HepG2 (cell line): ENCODE data around the gene GPR65. TPM values are rescaled to one million over a fixed set of nuclear protein-coding genes. Genes with fewer than 3 reads are reported as not detected.
A peak's percentile ranks its signal among the peaks of the same experiment; 100 is the strongest.

Source experiments
- CCDC6 ChIP-seq: sonication (generic); formaldehyde crosslinking; IDR thresholded peaks from 2 replicates; pipeline ENCODE4 v1.8.1; 2022; ENCODE audit warnings: mild to moderate bottlenecking, missing genetic modification reagents, moderate library complexity
- GATA4 ChIP-seq: sonication (generic); IDR thresholded peaks from 2 replicates; pipeline ENCODE4 v1.6.1; 2016; ENCODE audit warnings: antibody characterized with exemption, low read depth, borderline replicate concordance
- HDAC6 ChIP-seq: fragments of 200-600 bp; sonication (generic); IDR thresholded peaks from 2 replicates; pipeline ENCODE4 v1.7.0; 2017; ENCODE audit warnings: mild to moderate bottlenecking, antibody characterized with exemption, low read length, low read depth
- HOXA3 ChIP-seq: sonication (generic); formaldehyde crosslinking; IDR thresholded peaks from 2 replicates; pipeline ENCODE4 v1.5.0; 2020; ENCODE audit warnings: missing genetic modification reagents
- JARID2 ChIP-seq: sonication (generic); formaldehyde crosslinking; IDR thresholded peaks from 2 replicates; pipeline ENCODE4 v1.8.1; 2023; ENCODE audit warnings: missing genetic modification reagents, inconsistent platforms; ENCODE audit not compliant: insufficient replicate concordance
- PCBP2 ChIP-seq: fragments of 200-400 bp; formaldehyde crosslinking; optimal IDR thresholded peaks from 2 replicates; pipeline ENCODE3; 2018; ENCODE audit warnings: low read length, low read depth; ENCODE audit not compliant: poor library complexity, severe bottlenecking
- POLR2AphosphoS5 ChIP-seq: IDR thresholded peaks from 2 replicates; pipeline ENCODE4 v1.6.1; 2012; ENCODE audit warnings: low read depth, low read length
- ZEB1 ChIP-seq: IDR thresholded peaks from 2 replicates; pipeline ENCODE4 v1.6.1; 2012; ENCODE audit warnings: mild to moderate bottlenecking, low read depth, inconsistent platforms; ENCODE audit not compliant: insufficient replicate concordance
- ZNF142 ChIP-seq: sonication (generic); formaldehyde crosslinking; IDR thresholded peaks from 2 replicates; pipeline ENCODE4 v1.4.0; 2020; ENCODE audit warnings: missing genetic modification reagents
- ZNF160 ChIP-seq: sonication (generic); formaldehyde crosslinking; IDR thresholded peaks from 2 replicates; pipeline ENCODE4 v1.8.0; 2022; ENCODE audit warnings: mild to moderate bottlenecking, inconsistent platforms, missing genetic modification reagents
- ZNF281 ChIP-seq: sonication (generic); formaldehyde crosslinking; IDR thresholded peaks from 2 replicates; pipeline ENCODE4 v1.4.0; 2020; ENCODE audit warnings: missing genetic modification reagents, borderline replicate concordance
- ZNF331 ChIP-seq: sonication (generic); formaldehyde crosslinking; IDR thresholded peaks from 2 replicates; pipeline ENCODE4 v1.4.0; 2020; ENCODE audit warnings: missing genetic modification reagents
- ZNF550 ChIP-seq: sonication (generic); formaldehyde crosslinking; IDR thresholded peaks from 2 replicates; pipeline ENCODE4 v1.4.0; 2020; ENCODE audit warnings: mild to moderate bottlenecking, missing genetic modification reagents, borderline replicate concordance
- ZNF687 ChIP-seq: sonication (generic); formaldehyde crosslinking; IDR thresholded peaks from 2 replicates; pipeline ENCODE4 v1.5.1; 2020; ENCODE audit warnings: mild to moderate bottlenecking, missing genetic modification reagents, moderate library complexity
- ZNF7 ChIP-seq: IDR thresholded peaks from 2 replicates; pipeline ENCODE4 v1.6.1; 2016; ENCODE audit warnings: missing biosample characterization, missing genetic modification reagents
- ZNF841 ChIP-seq: sonication (generic); formaldehyde crosslinking; IDR thresholded peaks from 2 replicates; pipeline ENCODE4 v1.8.1; 2023; ENCODE audit warnings: missing genetic modification reagents, borderline replicate concordance
- ZSCAN22 ChIP-seq: sonication (generic); formaldehyde crosslinking; IDR thresholded peaks from 2 replicates; pipeline ENCODE4 v1.4.0; 2020; ENCODE audit warnings: mild to moderate bottlenecking, missing genetic modification reagents
- polyA plus RNA-seq, 8 experiments: library from polyadenylated mRNA; depleted of rRNA in 3 of 8; stranded (reverse) in 7 of 8; unstranded in 1 of 8; fragments of >200 nt; fragmentation: Illumina TruSeq in 4 of 8; extraction: Trizol in 4 of 8; gene quantifications; 2 replicates each; pipeline versions ENCODE4 v1.2.1 to v1.2.3, GENCODE V29; 2011 to 2016; ENCODE audit warnings: low read depth in 4 of 8, missing spikeins in 1 of 8, mixed read lengths in 1 of 8; ENCODE audit not compliant: insufficient read depth in 1 of 8
- total RNA-seq, 5 experiments: library from RNA; depleted of rRNA; stranded (reverse); fragments of >200 nt; fragmentation: Illumina TruSeq; extraction: Trizol; gene quantifications; 2 replicates each; pipeline ENCODE4 v1.2.3, GENCODE V29; 2016; ENCODE audit warnings: low read depth in 1 of 5

Gene GPR65
- total and polyA plus RNA-seq, 2 of the 13 experiments (the other 11 are each of a cell fraction or from before 2014, with no cell fraction given), result not detected

GRCh38 chr14:87995500-87996290 is 9.2 kb upstream of the GPR65 start (continued):
- TF ChIP-seq ZNF687 (CRISPR knock-in tag), result no peak
- TF ChIP-seq ZNF142 (CRISPR knock-in tag), result no peak
- TF ChIP-seq ZNF841 (CRISPR knock-in tag), result no peak
- peak; percentile 23; the same call in 1 of the 2 replicates for TF ChIP-seq HOXA3 (CRISPR knock-in tag)
- peak; percentile 65; the same call in 1 of the 2 replicates for TF ChIP-seq ZNF281 (CRISPR knock-in tag)
- TF ChIP-seq ZEB1, result no peak
- no peak for TF ChIP-seq PCBP2
- TF ChIP-seq JARID2 (CRISPR knock-in tag), result no peak
- no peak for TF ChIP-seq ZNF550 (CRISPR knock-in tag)
- TF ChIP-seq ZNF160, result no peak
- TF ChIP-seq POLR2AphosphoS5, result no peak
- TF ChIP-seq ZSCAN22 (CRISPR knock-in tag), result no peak
- TF ChIP-seq ZNF331 (CRISPR knock-in tag), result no peak
- no peak for TF ChIP-seq ZNF7 (CRISPR knock-in tag)
- no peak for TF ChIP-seq GATA4
- TF ChIP-seq HDAC6, result no peak
- no peak for TF ChIP-seq CCDC6
